ENCODE results near the gene GGTLC2. TPM values are rescaled to one million over a fixed set of nuclear protein-coding genes. Genes with fewer than 3 reads are reported as not detected.
A peak's percentile ranks its signal among the peaks of the same experiment; 100 is the strongest.
"Not testable (repeated sequence)": the region's sequence is repeated elsewhere in the genome, so short reads cannot be mapped to it uniquely, and the experiment has no call there.

Gene GGTLC2
- total RNA-seq, 2 experiments from 2014 or later, result not detected

- peaks cover 2% of the 10 kb centered on the region for H3K27me3 Mint-ChIP-seq
Observed at GRCh38 chr22:22682807-22683667, 38.6 kb downstream of the GGTLC2 start.

GRCh38 chr22:22683668-22684361 is 39.4 kb downstream of the GGTLC2 start:
- Mint-ChIP-seq H3K36me3 (no peaks in the 10 kb centered on the region), H3K9me3 (no peaks in the 10 kb centered on the region), H3K4me1 (peaks cover 7% of the 10 kb centered on the region), H3K4me3 (no peak overlapping the region), H3K27me3 (no peaks in the 10 kb centered on the region), H3K27ac (no peak overlapping the region)
- POLR2A ChIA-PET, result no interaction called here
- ATAC-seq (ENCODE audit: low read depth) (no peak), DNase-seq (peak; percentile 16)

More at GRCh38 chr22:22682807-22683667, 38.6 kb downstream of the GGTLC2 start:
- DNase-seq (peak; percentile 10), ATAC-seq (ENCODE audit: low read depth) (no peak)
- no peaks in the 10 kb centered on the region for H3K36me3 Mint-ChIP-seq
- H3K27ac Mint-ChIP-seq, result no peak overlapping the region
- H3K4me3 Mint-ChIP-seq, result no peak overlapping the region
- POLR2A ChIA-PET, result no interaction called here
- peaks cover 12% of the 10 kb centered on the region for H3K4me1 Mint-ChIP-seq
- no peaks in the 10 kb centered on the region for H3K9me3 Mint-ChIP-seq

GRCh38 chr22:22684580-22685561 is 40.5 kb downstream of the GGTLC2 start:
- H3K4me1 Mint-ChIP-seq, result peaks cover 1% of the 10 kb centered on the region
- no peak overlapping the region for H3K27ac Mint-ChIP-seq
- H3K36me3 Mint-ChIP-seq, result no peaks in the 10 kb centered on the region
- ATAC-seq (ENCODE audit: low read depth), result peak; percentile 43
- POLR2A ChIA-PET, result no interaction called here
- no peak overlapping the region for H3K4me3 Mint-ChIP-seq
- H3K27me3 Mint-ChIP-seq, result no peaks in the 10 kb centered on the region
- no peaks in the 10 kb centered on the region for H3K9me3 Mint-ChIP-seq
- no peak for DNase-seq

GRCh38 chr22:22685586-22685985 is 41.2 kb downstream of the GGTLC2 start:
- H3K27me3 Mint-ChIP-seq, result no peaks in the 10 kb centered on the region
- ATAC-seq (ENCODE audit: low read depth) (no peak), DNase-seq (no peak)
- H3K9me3 Mint-ChIP-seq, result no peaks in the 10 kb centered on the region
- H3K4me1 Mint-ChIP-seq, result peaks cover 1% of the 10 kb centered on the region
- no peak overlapping the region for H3K4me3 Mint-ChIP-seq
- H3K36me3 Mint-ChIP-seq, result no peaks in the 10 kb centered on the region
- no peak overlapping the region for H3K27ac Mint-ChIP-seq
- POLR2A ChIA-PET, result no interaction called here

- H3K27me3 Mint-ChIP-seq; H3K4me3 Mint-ChIP-seq; H3K36me3 Mint-ChIP-seq; H3K9me3 Mint-ChIP-seq; DNase-seq; H3K4me1 Mint-ChIP-seq; ATAC-seq (ENCODE audit: low read depth); H3K27ac Mint-ChIP-seq; POLR2A ChIA-PET: not testable (repeated sequence)
Observed at GRCh38 chr22:22686202-22687115, 42.0 kb downstream of the GGTLC2 start.

- DNase-seq (no peak), ATAC-seq (ENCODE audit: low read depth) (peak; percentile 61)
- no peak overlapping the region for H3K4me3 Mint-ChIP-seq
- POLR2A ChIA-PET, result no interaction called here
- H3K36me3 Mint-ChIP-seq, result no peaks in the 10 kb centered on the region
- H3K27me3 Mint-ChIP-seq, result peaks cover 6% of the 10 kb centered on the region
- H3K27ac Mint-ChIP-seq, result no peak overlapping the region
- peaks cover 3% of the 10 kb centered on the region for H3K4me1 Mint-ChIP-seq
- no peaks in the 10 kb centered on the region for H3K9me3 Mint-ChIP-seq
Observed at GRCh38 chr22:22687638-22688500, 43.5 kb downstream of the GGTLC2 start.

- peaks cover 3% of the 10 kb centered on the region for H3K4me1 Mint-ChIP-seq
- no peaks in the 10 kb centered on the region for H3K9me3 Mint-ChIP-seq
- peaks cover 6% of the 10 kb centered on the region for H3K27me3 Mint-ChIP-seq
- ATAC-seq (ENCODE audit: low read depth) (no peak), DNase-seq (no peak)
- H3K4me3 Mint-ChIP-seq, result no peak overlapping the region
- POLR2A ChIA-PET, result interaction anchor here (0.6 kb wide), 1 partner anchor 458 kb away, joined by 4 read pairs; no protein-coding TSS in a partner anchor
- no peaks in the 10 kb centered on the region for H3K36me3 Mint-ChIP-seq
- no peak overlapping the region for H3K27ac Mint-ChIP-seq
Observed at GRCh38 chr22:22689621-22690345, 45.4 kb downstream of the GGTLC2 start.

- Mint-ChIP-seq H3K4me3 (no peak overlapping the region), H3K27me3 (peaks cover 6% of the 10 kb centered on the region), H3K4me1 (peaks cover 3% of the 10 kb centered on the region), H3K36me3 (no peaks in the 10 kb centered on the region), H3K9me3 (no peaks in the 10 kb centered on the region), H3K27ac (no peak overlapping the region)
- ATAC-seq (ENCODE audit: low read depth) (no peak), DNase-seq (no peak)
- POLR2A ChIA-PET, result no interaction called here
Observed at GRCh38 chr22:22691055-22691454, 46.6 kb downstream of the GGTLC2 start.

GRCh38 chr22:22691716-22692701 is 47.6 kb downstream of the GGTLC2 start:
- H3K27ac Mint-ChIP-seq, result no peak overlapping the region
- DNase-seq, result no peak
- POLR2A ChIA-PET, result no interaction called here

GRCh38 chr22:22692707-22693530 is 48.5 kb downstream of the GGTLC2 start:
- peak; percentile 52 for ATAC-seq (ENCODE audit: low read depth)
- Mint-ChIP-seq H3K27ac (no peak overlapping the region), H3K36me3 (no peaks in the 10 kb centered on the region), H3K9me3 (no peaks in the 10 kb centered on the region), H3K4me3 (no peak overlapping the region), H3K4me1 (peaks cover 1% of the 10 kb centered on the region), H3K27me3 (peaks cover 6% of the 10 kb centered on the region)
- POLR2A ChIA-PET, result no interaction called here
- DNase-seq, result peak; percentile 60

More at GRCh38 chr22:22691716-22692701, 47.6 kb downstream of the GGTLC2 start:
- Mint-ChIP-seq H3K9me3 (no peaks in the 10 kb centered on the region), H3K4me1 (peaks cover 1% of the 10 kb centered on the region), H3K4me3 (no peak overlapping the region), H3K27me3 (peaks cover 6% of the 10 kb centered on the region), H3K36me3 (no peaks in the 10 kb centered on the region)
- ATAC-seq (ENCODE audit: low read depth), result no peak

Data from activated naive CD8-positive, alpha-beta T cell treated with anti-CD3 and anti-CD28 coated beads, Interleukin-2, amount 10 ng/mL, durations not matched to agents 7 days and 5 days (primary cell).